HepG2 (cell line): ENCODE results near the gene NNAT. TPM values are rescaled to one million over a fixed set of nuclear protein-coding genes. Genes with fewer than 3 reads are reported as not detected.

Experiments used
- ATAC-seq: fragments of 200-7000 bp; cut with Tn5 transposase; 3 replicates; pipeline ENCODE4 v1.9.1; 2020; ENCODE audit warnings: mild to moderate bottlenecking, moderate library complexity
- BruUV-seq: library from RNA; stranded (reverse); fragments of 400-500 nt; replicated peaks from 2 replicates; lab custom pipeline; 2021; lab: Mats Ljungman, UMichigan
- CTCF ChIA-PET: fragments of 300-600 bp; formaldehyde crosslinking; extraction: SDS; loops from one replicate; lab custom pipeline; 2021; ENCODE audit warnings: low total read pairs, inconsistent platforms, low intra/inter-chr PET ratio; lab: Yijun Ruan, JAX
- POLR2A ChIA-PET: fragments of 350-600 bp; sonication (Branson Sonifier 250); formaldehyde crosslinking; loops from one replicate; lab custom pipeline; 2020; ENCODE audit warnings: antibody characterized with exemption, inconsistent platforms; lab: Yijun Ruan, JAX
- DNase-seq: peaks from one replicate; pipeline ENCODE4 v3.0.0-alpha.2; 2015; ENCODE audit warnings: low spot score
- FAIRE-seq: peaks from 3 replicates; lab custom pipeline; 2011; peaks lifted over from hg19 to GRCh38; lab: Jason Lieb, UNC
- H2AFZ ChIP-seq: one replicate; pipeline ENCODE4 v1.6.1; 2011; ENCODE audit warnings: low read length, inconsistent platforms
- H3K27ac ChIP-seq: fragments of 300-600 bp; 3 replicates; pipeline ENCODE4 v1.8.0; 2011; ENCODE audit warnings: mixed run types, mild to moderate bottlenecking, mixed read lengths, low read length, inconsistent platforms; ENCODE audit not compliant: insufficient read depth; ENCODE audit errors: extremely low read length
- H3K27me3 ChIP-seq, 2 experiments: fragments of 200-600 bp in 1 of 2; 2 replicates in 1 of 2; 3 replicates in 1 of 2; pipeline versions ENCODE4 v1.6.0 to v1.8.0; 2011; ENCODE audit warnings: low read length in 2 of 2, mild to moderate bottlenecking in 2 of 2, moderate library complexity in 2 of 2, inconsistent platforms in 1 of 2; ENCODE audit not compliant: insufficient read depth in 2 of 2, control insufficient read depth in 1 of 2
- H3K36me3 ChIP-seq, 2 experiments: fragments of 200-600 bp in 1 of 2; replicated peaks in 1 of 2; 2 replicates in 1 of 2; 3 replicates in 1 of 2; pipeline versions ENCODE4 v1.5.1 to v1.8.0; 2011; ENCODE audit warnings: low read length in 2 of 2, inconsistent platforms in 1 of 2; ENCODE audit not compliant: insufficient read depth in 2 of 2, control insufficient read depth in 1 of 2
- H3K4me1 ChIP-seq: 2 replicates; pipeline ENCODE4 v1.5.1; 2012; ENCODE audit warnings: low read length, inconsistent platforms; ENCODE audit not compliant: insufficient read depth
- H3K4me2 ChIP-seq: 2 replicates; pipeline ENCODE4 v1.6.0; 2011; ENCODE audit warnings: low read depth, low read length, inconsistent platforms
- H3K4me3 ChIP-seq, 3 experiments: fragments of 200-600 bp in 1 of 3; sonication (generic), shearing (Covaris generic) in 1 of 3; replicated peaks in 1 of 3; 2 replicates each; pipeline ENCODE4 v1.5.1; 2011 to 2016; ENCODE audit warnings: low read length in 3 of 3, inconsistent platforms in 2 of 3, low read depth in 2 of 3, mild to moderate bottlenecking in 2 of 3, control low read depth in 1 of 3, mixed read lengths in 1 of 3; ENCODE audit not compliant: insufficient read depth in 1 of 3
- H3K79me2 ChIP-seq: one replicate; pipeline ENCODE4 v1.6.1; 2011; ENCODE audit warnings: low read length, inconsistent platforms; ENCODE audit not compliant: insufficient read depth
- H3K9ac ChIP-seq: 2 replicates; pipeline ENCODE4 v1.6.0; 2011; ENCODE audit warnings: mild to moderate bottlenecking, low read depth, low read length, inconsistent platforms; ENCODE audit not compliant: insufficient read depth
- H3K9me3 ChIP-seq: 2 replicates; pipeline ENCODE4 v1.5.1; 2012; ENCODE audit warnings: mild to moderate bottlenecking, low read length
- H4K20me1 ChIP-seq: 2 replicates; pipeline ENCODE4 v1.6.0; 2011; ENCODE audit warnings: inconsistent platforms, mild to moderate bottlenecking, low read length, moderate library complexity; ENCODE audit not compliant: insufficient read depth
- AKAP8 ChIP-seq: sonication (generic); formaldehyde crosslinking; IDR thresholded peaks from 2 replicates; pipeline ENCODE4 v1.5.1; 2020; ENCODE audit warnings: mild to moderate bottlenecking, missing genetic modification reagents
- CREM ChIP-seq, 2 experiments: sonication (generic) in 1 of 2; formaldehyde crosslinking in 1 of 2; IDR thresholded peaks; 2 replicates each; pipeline versions ENCODE4 v1.4.0 to v1.6.1; 2016 to 2020; ENCODE audit warnings: antibody characterized with exemption in 1 of 2, mild to moderate bottlenecking in 1 of 2, missing genetic modification reagents in 1 of 2
- GABPB1 ChIP-seq: IDR thresholded peaks from 2 replicates; pipeline ENCODE4 v1.6.1; 2016; ENCODE audit warnings: mild to moderate bottlenecking, missing genetic modification reagents, moderate library complexity, missing compliant biosample characterization
- MLXIP ChIP-seq: sonication (generic); formaldehyde crosslinking; IDR thresholded peaks from 2 replicates; pipeline ENCODE4 v1.9.0; 2021; ENCODE audit warnings: missing genetic modification reagents, borderline replicate concordance
- SP4 ChIP-seq: sonication (generic); formaldehyde crosslinking; IDR thresholded peaks from 2 replicates; pipeline ENCODE4 v1.8.1; 2023; ENCODE audit warnings: mild to moderate bottlenecking, missing genetic modification reagents
- SRSF1 ChIP-seq: fragments of 200-400 bp; formaldehyde crosslinking; optimal IDR thresholded peaks from 2 replicates; pipeline ENCODE3; 2017; ENCODE audit warnings: mild to moderate bottlenecking, low read depth, low read length, moderate library complexity
- ZBTB38 ChIP-seq: sonication (generic); formaldehyde crosslinking; IDR thresholded peaks from 2 replicates; pipeline ENCODE4 v1.5.1; 2020; ENCODE audit warnings: mild to moderate bottlenecking, missing genetic modification reagents
- ZBTB7B ChIP-seq: sonication (generic); formaldehyde crosslinking; IDR thresholded peaks from 2 replicates; pipeline ENCODE4 v1.4.0; 2020; ENCODE audit warnings: missing genetic modification reagents
- ZFP36L1 ChIP-seq: sonication (generic); formaldehyde crosslinking; IDR thresholded peaks from 2 replicates; pipeline ENCODE4 v1.8.0; 2022; ENCODE audit warnings: mild to moderate bottlenecking, missing genetic modification reagents, moderate library complexity
- ZNF17 ChIP-seq: sonication (generic); formaldehyde crosslinking; IDR thresholded peaks from 2 replicates; pipeline ENCODE4 v1.5.0; 2020; ENCODE audit warnings: mild to moderate bottlenecking, missing genetic modification reagents
- ZNF580 ChIP-seq: IDR thresholded peaks from 2 replicates; pipeline ENCODE4 v1.6.1; 2016; ENCODE audit warnings: low read depth, borderline replicate concordance
- ZNF598 ChIP-seq: sonication (generic); formaldehyde crosslinking; IDR thresholded peaks from 2 replicates; pipeline ENCODE4 v1.5.1; 2020; ENCODE audit warnings: mild to moderate bottlenecking, missing genetic modification reagents, borderline replicate concordance
- ZNF616 ChIP-seq: sonication (generic); formaldehyde crosslinking; IDR thresholded peaks from 2 replicates; pipeline ENCODE4 v1.5.0; 2020; ENCODE audit warnings: low read depth, mild to moderate bottlenecking, missing genetic modification reagents
- WGBS: methylation state at CpG from one replicate; pipeline ENCODE4 v1.1.6; 2017; ENCODE audit warnings: low lambda C conversion rate; 5-methylcytosine and 5-hydroxymethylcytosine counted together
- in situ Hi-C: cut with HindIII; loops from 2 replicates; pipeline ENCODE4 v1.10.0; 2017; ENCODE audit warnings: low pct_unique_long_range_greater_than_20kb; ENCODE audit not compliant: extremely low pct_ligation_motif_present
- intact Hi-C: fragments of 100-400 bp; cut with micrococcal nuclease; formaldehyde crosslinking; loops from one replicate; pipeline ENCODE4 v1.10.0; 2022; ENCODE audit not compliant: unreplicated experiment
- polyA plus RNA-seq, 8 experiments: library from polyadenylated mRNA; depleted of rRNA in 3 of 8; stranded (reverse) in 7 of 8; unstranded in 1 of 8; fragments of >200 nt; fragmentation: Illumina TruSeq in 4 of 8; extraction: Trizol in 4 of 8; gene quantifications; 2 replicates each; pipeline versions ENCODE4 v1.2.1 to v1.2.3, GENCODE V29; 2011 to 2016; ENCODE audit warnings: low read depth in 4 of 8, missing spikeins in 1 of 8, mixed read lengths in 1 of 8; ENCODE audit not compliant: insufficient read depth in 1 of 8
- total RNA-seq, 5 experiments: library from RNA; depleted of rRNA; stranded (reverse); fragments of >200 nt; fragmentation: Illumina TruSeq; extraction: Trizol; gene quantifications; 2 replicates each; pipeline ENCODE4 v1.2.3, GENCODE V29; 2016; ENCODE audit warnings: low read depth in 1 of 5

Gene NNAT
- total and polyA plus RNA-seq, 2 of the 13 experiments (the other 11 are each of a cell fraction or from before 2014, with no cell fraction given): not detected

- in situ Hi-C loops: loop anchor here (25.0 kb wide), 1 partner anchor 641 kb away; no protein-coding TSS in a partner anchor
- H3K79me2 ChIP-seq: no peaks in the 10 kb centered on the region
Observed at GRCh38 chr20:37571033-37571432, 50.0 kb downstream of the NNAT start.

More at GRCh38 chr20:37571033-37571432, 50.0 kb downstream of the NNAT start:
- no peak for FAIRE-seq
- TF ChIP-seq ZNF616 (CRISPR knock-in tag): no peak
- TF ChIP-seq SRSF1: no peak
- no peak for TF ChIP-seq SP4 (CRISPR knock-in tag)
- TF ChIP-seq ZNF580 (CRISPR knock-in tag): no peak
- TF ChIP-seq MLXIP (CRISPR knock-in tag): no peak
- no peak for TF ChIP-seq AKAP8 (CRISPR knock-in tag)
- TF ChIP-seq ZFP36L1 (CRISPR knock-in tag): no peak
- no peak for TF ChIP-seq CREM (IDR thresholded peaks at IDR 0.05)
- TF ChIP-seq CREM (CRISPR knock-in tag; IDR thresholded peaks at IDR 0.05): no peak
- no peak for TF ChIP-seq ZBTB7B (CRISPR knock-in tag)
- TF ChIP-seq ZBTB38 (CRISPR knock-in tag): no peak
- TF ChIP-seq ZNF17 (CRISPR knock-in tag): no peak
- no peak for TF ChIP-seq ZNF598 (CRISPR knock-in tag)
- no peak for TF ChIP-seq GABPB1 (CRISPR knock-in tag)
- TF ChIP-seq, all 625 proteins: peak for 0
- Histone ChIP-seq H3K4me1 (peaks cover 15% of the 10 kb centered on the region), H3K4me2 (no peak overlapping the region), H3K36me3 (no peaks in the 10 kb centered on the region), H3K4me3 (no peak overlapping the region), H4K20me1 (no peaks in the 10 kb centered on the region), H3K27ac (no peak overlapping the region), H3K27me3 (peaks cover 2 to 45% of the 10 kb centered on the region in 2 experiments; a peak in 3 of 5 replicates), H3K9me3 (no peaks in the 10 kb centered on the region), H2AFZ (no peak overlapping the region), H3K9ac (no peak overlapping the region)
- WGBS: 27% methylated on average over 6 of the region's 6 CpGs
- CTCF ChIA-PET: no interaction called here
- ATAC-seq (no peak), DNase-seq (no peak)
- POLR2A ChIA-PET: no interaction called here
- intact Hi-C loops: no loop called here
- no TSS peak for BruUV-seq

Other genes with a start within 250 kb of the NNAT start
- gene MANBAL, start 231.6 kb upstream of the NNAT start, total RNA-seq (2016; rRNA removed; fragmentation: Illumina TruSeq; extraction: Trizol): 16.5 and 18.6 TPM in 2 replicates
- gene MANBAL, start 231.6 kb upstream of the NNAT start, polyA plus RNA-seq (2011; rRNA removed): 70.2 and 74.1 TPM in 2 replicates
- gene SRC, start 175.1 kb upstream of the NNAT start, total RNA-seq (2016; rRNA removed; fragmentation: Illumina TruSeq; extraction: Trizol): 54.7 and 59.7 TPM in 2 replicates
- gene SRC, start 175.1 kb upstream of the NNAT start, polyA plus RNA-seq (2011; rRNA removed): 192 and 229 TPM in 2 replicates
- 34.9 and 52.4 TPM in 2 replicates for gene BLCAP, start 6.6 kb downstream of the NNAT start, total RNA-seq (2016; rRNA removed; fragmentation: Illumina TruSeq; extraction: Trizol)
- gene BLCAP, start 6.6 kb downstream of the NNAT start, polyA plus RNA-seq (2011; rRNA removed): 86.8 and 87.3 TPM in 2 replicates
- gene CTNNBL1, start 172.8 kb downstream of the NNAT start, total RNA-seq (2016; rRNA removed; fragmentation: Illumina TruSeq; extraction: Trizol): 94.6 and 136 TPM in 2 replicates
- 47.0 and 49.3 TPM in 2 replicates for gene CTNNBL1, start 172.8 kb downstream of the NNAT start, polyA plus RNA-seq (2011; rRNA removed)